SH-SY5Y (cell line): ENCODE measurements around the gene CAMSAP1.

Source experiments
- GATA2 ChIP-seq: IDR thresholded peaks from 2 replicates; pipeline ENCODE4 v1.6.1; 2011; ENCODE audit warnings: mild to moderate bottlenecking, low read depth, low read length
- GATA3 ChIP-seq: IDR thresholded peaks from 2 replicates; pipeline ENCODE4 v1.6.1; 2011; ENCODE audit warnings: low read depth, mild to moderate bottlenecking, low read length, moderate library complexity

- TF ChIP-seq GATA2 (no peak), GATA3 (no peak)
Observed at GRCh38 chr9:135780626-135781025, 126.7 kb downstream of the CAMSAP1 start.
